ENCODE results near the gene TCEAL3.
A peak's percentile ranks its signal among the peaks of the same experiment; 100 is the strongest.
"Not testable (repeated sequence)": the region's sequence is repeated elsewhere in the genome, so short reads cannot be mapped to it uniquely, and the experiment has no call there.

The TCEAL3 gene, protein sequence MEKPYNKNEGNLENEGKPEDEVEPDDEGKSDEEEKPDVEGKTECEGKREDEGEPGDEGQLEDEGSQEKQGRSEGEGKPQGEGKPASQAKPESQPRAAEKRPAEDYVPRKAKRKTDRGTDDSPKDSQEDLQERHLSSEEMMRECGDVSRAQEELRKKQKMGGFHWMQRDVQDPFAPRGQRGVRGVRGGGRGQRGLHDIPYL

DNA sequence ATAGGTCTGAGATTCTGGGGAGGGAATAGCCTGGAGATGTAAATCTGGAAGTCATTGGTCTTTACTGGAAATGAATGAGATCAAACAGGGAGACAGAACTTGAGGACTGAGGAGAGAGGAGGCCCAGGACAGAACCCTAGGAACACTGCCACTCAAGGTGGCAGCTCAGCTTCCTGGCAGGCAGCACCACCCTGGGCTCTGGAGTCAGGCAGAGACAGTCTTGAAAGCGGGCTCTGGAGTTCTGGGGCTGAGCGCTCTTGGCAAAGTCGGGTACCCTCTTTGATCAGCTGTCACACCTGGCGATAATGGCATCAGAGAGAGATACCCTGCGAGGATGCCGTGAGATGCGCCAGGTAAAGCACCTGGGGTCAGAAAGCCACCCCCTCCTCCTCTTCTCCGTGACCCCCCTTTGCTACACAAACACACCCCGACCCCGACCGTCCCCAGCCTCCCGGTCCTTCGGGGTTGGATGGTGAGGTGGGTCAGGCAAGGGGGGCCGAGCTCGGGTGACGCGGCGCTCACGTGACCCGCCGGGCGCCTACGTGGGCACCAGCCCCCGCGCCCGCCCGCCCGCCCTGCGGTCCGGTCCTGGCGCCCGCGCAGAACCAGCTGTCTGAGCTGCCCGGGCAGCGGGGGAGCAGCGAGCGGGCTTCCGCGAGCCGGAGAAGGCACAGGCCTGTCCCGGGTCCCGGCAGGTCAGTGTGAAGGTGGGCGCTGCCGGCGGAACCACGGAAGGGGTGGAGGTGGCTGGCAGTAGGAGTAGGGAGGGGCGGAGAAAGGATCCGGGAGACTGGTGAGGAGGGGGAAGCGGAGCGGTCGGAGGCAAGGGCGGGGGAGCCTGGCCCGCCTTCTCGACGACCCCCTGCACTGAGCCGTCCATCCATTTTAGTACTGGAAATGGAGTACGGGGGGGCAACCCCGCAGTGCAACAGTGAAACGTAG lies at the start of gene TCEAL3:
TCEAL3 (plus strand) TSS at position 600 of the 942 bp plus-strand sequence. CDS start 1,102 bp downstream, outside the sequence.
- DNase-seq (ENCODE audit: low spot score), result peak; percentile 58

DNA sequence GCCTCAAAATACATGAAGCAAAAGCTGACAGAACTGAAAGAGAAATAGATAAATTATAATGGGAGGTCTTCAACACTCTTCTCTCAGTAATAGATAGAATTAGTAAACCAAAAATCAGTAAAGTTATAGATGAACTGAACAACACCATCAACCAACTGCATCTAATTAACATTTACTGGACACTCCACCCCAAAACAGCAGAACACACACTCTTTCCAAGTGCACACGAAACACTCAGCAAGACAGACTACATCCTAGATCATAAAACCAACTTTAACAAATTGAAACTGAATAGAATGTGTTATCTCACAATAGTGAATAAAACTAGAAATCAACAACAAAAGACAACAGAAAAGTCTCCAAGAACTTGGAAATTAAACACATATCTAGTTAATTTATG lies 47.5 kb upstream of the TCEAL3 start:
- no peak for DNase-seq (ENCODE audit: low spot score)

DNA sequence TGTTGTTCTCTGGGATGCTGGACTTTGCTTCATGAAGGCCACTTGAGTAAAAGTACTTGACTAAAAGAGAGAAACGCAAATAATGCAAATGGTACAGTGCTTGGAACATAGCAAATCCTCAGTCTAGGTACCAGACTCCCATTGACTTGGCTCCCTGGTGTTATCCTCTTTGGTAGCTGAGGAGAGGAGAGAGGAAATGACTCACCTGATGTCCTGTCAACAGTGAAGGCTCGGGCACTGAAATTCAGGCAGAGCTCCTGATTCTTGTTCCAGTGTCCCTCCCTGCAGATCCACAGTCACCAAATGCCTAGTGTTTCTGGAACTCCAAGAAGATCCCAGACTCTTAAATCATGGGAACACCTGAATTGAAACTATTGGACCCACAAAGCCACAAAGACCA lies 45.0 kb upstream of the TCEAL3 start:
- DNase-seq (ENCODE audit: low spot score), result no peak

DNA sequence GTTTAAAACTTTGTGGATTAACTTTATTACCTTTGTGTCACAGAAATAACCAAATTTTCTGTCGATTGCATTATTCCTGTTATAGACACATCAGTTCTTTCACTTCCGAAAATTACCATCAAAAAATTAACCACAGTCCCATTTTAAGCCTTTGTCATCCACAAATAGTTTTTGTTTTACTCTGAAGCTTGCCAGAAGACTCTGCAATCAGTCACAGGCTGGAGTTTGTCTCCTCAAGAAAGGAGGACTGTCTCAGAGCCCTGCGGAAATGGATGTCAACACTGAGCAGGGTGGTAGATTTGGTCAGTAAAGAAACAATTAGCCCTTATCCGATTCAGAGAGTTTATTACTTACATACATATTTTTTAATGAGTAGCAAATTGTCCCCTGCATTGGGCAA lies 42.6 kb upstream of the TCEAL3 start:
- no peak for DNase-seq (ENCODE audit: low spot score)

DNA sequence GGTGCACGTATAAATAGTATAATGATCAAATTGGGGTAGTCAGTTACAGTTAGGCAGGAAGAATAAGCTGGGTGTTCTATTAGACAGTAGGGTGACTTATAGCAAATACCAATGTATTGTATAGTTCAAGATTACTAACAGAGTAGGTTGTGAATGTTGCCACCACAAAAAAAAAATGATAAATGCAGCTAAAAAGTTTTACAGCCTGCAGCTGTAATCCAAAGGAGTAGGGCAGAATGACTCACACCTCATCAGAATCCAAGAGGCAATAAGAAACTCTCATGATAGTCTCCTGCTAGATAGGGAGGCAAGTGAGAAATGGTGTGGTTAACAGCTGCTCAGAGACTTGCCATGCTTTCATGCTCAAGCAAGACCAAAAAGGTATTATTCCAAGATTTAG lies 42.0 kb upstream of the TCEAL3 start:
- DNase-seq (ENCODE audit: low spot score), result no peak

DNA sequence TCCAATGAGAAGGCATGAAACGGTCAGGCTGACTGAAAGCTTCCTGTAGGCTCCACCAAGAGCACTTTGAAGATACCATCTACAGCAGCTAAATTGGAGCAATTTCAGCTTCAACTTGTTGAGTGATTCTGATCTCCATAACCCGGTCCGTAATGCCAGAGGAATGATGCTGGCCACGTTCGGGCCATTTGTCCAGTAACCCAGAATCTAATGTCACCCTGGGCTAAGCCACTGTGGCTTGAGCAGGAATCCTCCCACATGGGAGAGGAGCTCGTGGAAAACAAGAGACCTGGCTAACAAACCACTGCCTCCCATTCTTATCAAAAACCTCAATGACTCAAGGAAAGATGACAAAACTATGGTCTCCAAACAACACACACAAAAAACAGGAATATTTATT lies 36.6 kb upstream of the TCEAL3 start:
- DNase-seq (ENCODE audit: low spot score), result no peak

DNA sequence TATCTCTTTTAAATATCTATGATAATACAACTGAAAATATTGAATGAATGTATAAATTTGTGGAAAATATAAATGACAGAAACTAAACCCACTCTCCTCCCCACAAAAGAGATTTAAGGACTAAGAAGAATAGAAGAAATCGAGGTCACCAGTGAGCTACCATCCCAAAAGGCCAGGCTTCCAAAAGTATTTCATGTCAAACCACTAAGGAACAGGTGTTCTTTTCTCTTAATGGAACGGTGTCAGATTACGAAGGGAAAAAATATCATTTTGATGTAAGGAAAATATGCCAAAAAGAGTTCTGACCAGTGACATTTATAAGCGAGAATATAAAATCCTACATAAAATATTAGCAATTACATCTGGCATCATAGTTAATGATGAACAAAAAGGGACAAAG lies 36.0 kb upstream of the TCEAL3 start:
- no peak for DNase-seq (ENCODE audit: low spot score)

DNA sequence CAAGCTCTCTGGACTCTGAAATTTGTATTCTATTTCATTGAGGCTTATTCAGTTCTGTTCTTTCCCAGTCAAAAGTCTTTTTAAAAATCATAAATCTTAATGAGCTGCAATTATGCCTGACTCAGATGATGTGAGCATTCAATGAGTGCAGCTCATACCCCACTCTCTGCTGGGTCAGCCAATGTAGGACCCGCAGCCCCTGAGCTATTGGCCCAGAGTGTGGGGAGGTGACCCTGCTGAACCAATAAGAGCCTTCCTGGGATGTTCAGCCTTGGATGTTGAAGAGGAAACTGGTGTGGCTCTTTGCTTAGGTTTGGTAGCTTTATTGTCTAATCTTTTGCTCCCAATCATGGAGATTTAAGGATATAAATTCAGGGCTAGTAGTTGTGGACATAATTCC lies 34.6 kb upstream of the TCEAL3 start:
- no peak for DNase-seq (ENCODE audit: low spot score)

DNA sequence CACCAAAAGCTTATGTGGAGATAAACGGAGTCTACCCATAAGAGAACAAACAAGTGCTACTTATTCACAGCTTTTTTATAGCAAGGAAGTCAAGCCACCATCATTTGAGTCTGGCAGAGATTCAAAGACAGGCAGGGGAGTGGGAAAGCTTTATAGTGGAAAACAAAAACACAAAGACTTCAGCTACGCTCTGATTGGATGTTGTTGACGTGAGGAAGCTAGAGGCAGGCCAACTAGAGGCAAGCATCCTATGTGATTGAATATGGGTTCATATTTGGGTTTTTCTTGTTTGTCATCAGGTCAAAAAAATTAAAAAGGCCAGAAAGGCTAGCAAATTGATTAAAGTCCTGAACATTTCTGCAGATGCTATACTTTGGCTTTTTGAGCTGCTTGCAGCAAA lies 23.2 kb upstream of the TCEAL3 start:
- DNase-seq (ENCODE audit: low spot score), result peak; percentile 24

DNA sequence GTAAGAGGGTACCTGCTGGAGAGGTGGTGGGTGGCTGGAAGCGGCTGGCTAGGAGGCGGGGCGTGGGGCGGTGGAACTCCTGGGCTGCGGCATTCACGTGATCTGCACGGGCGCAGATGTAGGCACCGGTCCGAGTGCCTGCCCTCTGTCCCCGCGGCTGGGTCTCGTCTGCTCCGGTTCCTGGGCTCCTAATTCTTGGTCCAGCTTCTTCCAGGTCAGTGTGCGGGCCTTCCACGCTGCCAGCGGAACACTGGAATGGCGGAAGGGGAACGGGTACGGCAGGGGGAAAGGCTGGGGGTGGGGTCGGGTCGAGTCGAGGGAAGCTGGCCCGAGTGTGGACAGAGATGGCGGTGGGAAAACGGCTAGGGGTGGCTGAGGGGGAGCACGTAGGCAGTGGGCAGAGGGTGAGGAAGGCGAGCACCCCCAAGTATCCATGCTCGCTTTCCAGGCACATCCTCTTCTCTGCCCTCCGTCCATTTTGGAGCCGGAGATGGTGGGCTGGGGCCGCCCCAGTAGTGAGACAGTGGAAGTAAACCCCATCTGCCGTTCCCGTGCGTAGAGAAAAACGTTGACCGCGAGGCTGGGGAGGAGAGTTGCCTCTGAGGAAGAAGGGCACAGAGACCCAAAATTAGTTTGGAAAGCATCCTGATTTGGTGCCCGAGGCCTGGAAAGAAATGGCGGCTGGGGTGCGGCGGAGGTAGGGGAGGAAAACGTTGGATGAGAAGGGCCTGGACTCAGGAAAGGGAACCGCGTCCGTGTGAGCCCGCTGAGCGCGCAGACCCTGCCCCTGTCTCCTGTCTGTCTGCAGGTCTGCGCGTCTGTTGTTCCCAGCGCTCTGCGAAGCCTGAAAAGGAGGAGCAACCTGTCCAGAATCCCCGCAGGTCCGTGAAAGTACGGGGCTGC lies 22.1 kb upstream of the TCEAL3 start, which contains the start of gene TCEAL4:
TCEAL4 (plus strand) TSS at position 105 of the 903 bp plus-strand sequence. CDS start 1,161 bp downstream, outside the sequence.
- peak; percentile 63 for DNase-seq (ENCODE audit: low spot score)

DNA sequence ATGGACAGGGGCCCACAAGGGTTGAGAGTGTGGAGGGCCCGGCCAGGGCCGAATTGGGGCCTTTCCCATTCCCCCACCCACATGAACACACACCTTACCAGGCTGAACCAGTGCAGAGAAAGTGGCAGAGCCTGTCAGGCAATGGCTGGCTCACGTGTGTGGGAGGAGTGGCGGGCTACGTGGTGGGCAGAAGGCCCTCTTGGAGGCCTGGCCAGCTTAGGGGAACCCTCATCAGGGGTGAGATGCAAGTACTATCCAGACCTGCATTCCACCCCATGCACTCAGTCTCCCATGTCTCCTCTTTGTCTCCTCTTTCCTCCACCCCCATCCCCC lies 21.5 kb upstream of the TCEAL3 start:
- peak; percentile 18 for DNase-seq (ENCODE audit: low spot score)

DNA sequence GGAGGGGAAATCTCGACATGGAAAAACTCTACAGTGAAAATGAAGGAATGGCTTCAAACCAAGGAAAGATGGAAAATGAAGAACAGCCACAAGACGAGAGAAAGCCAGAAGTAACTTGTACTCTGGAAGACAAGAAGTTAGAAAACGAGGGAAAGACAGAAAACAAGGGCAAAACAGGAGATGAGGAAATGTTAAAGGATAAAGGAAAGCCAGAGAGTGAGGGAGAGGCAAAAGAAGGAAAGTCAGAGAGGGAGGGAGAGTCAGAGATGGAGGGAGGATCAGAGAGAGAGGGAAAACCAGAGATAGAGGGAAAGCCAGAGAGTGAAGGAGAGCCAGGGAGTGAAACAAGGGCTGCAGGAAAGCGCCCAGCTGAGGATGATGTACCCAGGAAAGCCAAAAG lies 21.1 kb upstream of the TCEAL3 start:
- DNase-seq (ENCODE audit: low spot score), result no peak

DNA sequence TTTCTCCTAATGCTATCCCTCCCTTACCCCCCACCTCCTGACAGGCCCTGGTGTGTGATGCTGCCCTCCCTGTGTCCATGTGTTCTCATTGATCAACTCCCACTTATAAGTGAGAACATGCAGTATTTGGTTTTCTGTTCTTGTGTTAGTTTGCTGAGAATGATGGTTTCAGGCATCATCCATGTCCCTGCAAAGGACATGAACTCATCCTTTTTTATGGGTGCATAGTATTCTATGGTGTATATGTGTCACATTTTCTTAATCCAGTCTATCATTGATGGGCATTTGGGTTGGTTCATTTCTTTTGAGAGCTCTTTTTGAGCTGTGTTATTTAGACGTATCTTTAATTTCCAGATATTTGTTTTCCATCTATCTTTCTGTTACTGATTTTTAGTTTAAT lies 15.5 kb upstream of the TCEAL3 start:
- not testable (repeated sequence) for DNase-seq (ENCODE audit: low spot score)

DNA sequence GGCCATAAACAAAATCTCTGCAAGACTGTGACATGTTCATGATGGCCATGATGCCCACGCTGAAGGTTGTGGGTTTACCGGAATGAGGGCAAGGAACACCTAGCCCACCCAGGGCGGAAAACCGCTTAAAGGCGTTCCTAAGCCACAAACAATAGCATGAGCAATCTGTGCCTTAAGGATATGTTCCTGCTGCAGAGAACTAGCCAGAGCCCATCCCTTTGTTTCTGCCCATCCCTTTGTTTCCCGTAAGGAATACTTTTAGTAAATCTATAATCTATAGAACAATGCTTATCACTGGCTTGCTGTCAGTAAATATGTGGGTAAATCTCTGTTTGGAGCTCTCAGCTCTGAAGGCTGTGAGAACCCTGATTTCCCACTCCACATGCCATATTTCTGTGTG lies 12.6 kb upstream of the TCEAL3 start:
- not testable (repeated sequence) for DNase-seq (ENCODE audit: low spot score)

DNA sequence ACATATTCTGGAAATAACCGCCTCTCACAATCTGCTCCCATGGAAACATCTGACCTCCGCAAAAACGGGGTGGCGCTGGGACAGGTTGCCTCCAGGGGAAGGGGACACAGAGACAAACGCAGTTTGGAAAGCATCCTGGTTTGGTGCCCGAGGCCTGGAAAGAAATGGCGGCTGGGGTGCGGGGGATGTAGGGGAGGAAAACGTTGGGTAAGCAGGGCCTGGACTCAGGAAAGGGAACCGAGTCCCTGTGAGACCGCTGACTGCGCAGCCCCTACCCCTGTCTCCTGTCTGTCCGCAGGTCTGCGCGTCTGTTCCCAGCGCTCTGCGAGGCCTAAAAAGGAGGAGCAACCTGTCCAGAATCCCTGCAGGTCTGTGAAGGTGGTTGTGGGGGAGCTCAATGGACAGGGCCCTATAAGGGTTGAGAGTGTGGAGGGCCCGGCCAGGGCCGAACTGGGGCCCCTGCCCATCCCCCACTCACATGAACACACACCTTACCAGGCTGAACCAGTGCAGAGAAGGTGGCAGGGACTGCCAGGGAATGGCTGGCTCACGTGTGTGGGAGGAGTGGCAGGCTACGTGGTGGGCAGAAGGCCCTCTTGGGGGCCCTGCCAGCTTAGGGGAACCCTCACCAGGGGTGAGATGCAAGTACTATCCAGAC lies 672 bp downstream of the TCEAL3 start:
- DNase-seq (ENCODE audit: low spot score), result no peak

DNA sequence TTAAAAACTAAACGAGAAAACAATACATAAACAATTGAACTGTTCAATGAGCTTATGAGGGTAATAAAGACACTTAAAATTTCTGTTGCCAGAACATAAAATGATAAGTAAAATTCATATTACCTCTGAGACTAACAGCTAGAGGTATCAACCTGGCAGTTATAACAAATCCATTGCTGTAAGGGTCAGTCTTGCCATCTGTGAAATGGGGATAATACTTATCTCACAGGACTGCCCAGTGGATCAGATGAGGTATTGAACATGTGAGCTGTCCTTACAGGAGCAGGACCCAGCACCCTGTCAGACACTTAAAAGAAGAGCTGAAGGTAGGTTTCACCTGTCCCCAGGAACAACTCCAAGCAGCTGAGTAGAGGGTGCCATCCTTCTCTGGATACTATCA lies 2.5 kb downstream of the TCEAL3 start:
- DNase-seq (ENCODE audit: low spot score), result no peak

DNA sequence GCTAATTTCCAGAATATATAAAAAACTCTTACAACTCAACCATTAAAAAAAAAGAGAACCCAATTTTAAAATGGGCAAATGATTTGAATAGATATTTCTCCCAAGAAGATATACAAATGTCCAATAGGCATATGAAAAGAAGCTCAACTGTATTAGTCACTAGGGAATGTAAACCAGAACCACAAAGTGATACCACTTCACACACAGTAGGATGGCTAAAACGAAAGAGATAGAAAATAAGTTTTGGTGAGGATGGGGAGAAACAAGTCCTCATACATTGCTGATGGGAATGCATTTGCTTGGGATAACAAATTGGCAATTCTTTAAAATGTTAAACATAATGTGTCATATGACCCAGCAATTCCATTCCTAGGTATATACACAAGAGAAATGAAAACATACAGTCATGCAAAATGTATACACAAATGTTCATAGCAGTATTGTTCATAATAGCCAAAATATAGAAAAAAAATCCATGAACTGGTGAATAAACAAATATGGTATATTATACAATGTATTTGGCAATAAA lies 5.7 kb downstream of the TCEAL3 start:
- no peak for DNase-seq (ENCODE audit: low spot score)

DNA sequence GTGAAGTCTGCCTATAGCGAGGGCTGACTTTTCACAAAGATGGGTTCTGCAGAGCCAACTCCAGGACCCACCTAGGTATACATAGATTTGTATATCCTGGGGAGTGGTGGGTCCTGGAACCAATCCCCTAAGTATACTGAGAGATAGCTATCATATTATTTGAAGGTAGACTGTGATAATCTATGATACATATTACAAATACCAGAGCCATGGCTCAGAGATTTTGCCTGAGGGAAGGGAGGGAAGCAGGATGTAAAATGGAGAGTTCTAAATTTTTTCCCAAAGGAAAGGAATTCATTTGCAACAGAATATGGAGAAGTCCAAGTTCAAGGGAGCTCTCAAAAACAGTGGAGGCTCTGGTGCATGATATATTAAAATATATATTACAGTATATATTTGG lies 7.2 kb downstream of the TCEAL3 start:
- no peak for DNase-seq (ENCODE audit: low spot score)

DNA sequence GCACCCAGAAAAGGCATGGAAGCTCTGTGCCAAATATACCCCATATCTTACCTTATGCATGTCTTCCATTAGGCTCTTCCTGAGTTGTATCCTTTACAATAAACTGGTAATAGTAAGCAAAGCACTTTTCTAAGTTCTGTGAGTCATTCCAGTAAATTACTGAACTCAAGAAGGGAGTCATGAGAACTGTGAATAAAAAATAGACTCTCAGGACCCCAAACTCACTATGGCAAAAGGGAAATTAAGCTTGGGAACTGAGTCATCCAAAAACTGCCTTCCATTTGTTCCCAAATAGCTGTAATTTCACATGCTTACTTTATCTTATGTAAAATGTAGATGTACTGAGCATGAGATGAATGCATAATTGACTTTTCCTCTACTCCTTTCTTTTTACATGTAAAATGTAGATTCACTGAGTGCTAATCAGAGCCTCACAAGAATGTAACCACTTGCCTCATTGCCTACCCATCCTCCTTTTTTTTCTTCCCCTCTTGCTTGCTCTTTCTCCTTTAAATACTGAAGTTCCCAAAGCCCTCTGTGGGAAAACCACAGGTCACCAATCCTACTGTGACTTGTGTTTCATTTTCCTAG lies 8.1 kb downstream of the TCEAL3 start:
- DNase-seq (ENCODE audit: low spot score), result no peak

DNA sequence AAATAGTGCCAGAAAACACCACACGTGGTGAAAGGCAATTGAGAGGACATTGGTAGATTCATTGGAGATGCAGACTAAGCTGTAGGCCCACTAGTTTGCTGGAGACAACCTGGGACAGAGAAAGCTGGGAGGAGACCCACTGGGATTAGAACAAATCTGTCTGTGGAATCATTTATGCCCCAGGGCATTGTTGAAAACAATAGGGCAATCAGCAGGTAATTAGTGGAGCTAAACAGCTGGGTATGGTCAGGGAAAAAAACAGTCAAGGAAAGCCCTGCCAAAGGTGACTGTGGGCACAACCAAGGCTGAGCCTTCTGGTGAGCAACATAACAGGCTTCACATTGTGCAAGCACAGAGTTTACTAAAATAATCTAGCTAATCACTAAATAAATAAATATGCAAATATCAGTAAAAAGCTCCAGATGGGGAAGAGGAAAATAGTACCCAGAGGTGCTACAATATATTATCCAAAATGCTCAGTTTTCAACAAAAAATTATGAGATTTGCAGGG lies 9.0 kb downstream of the TCEAL3 start:
- no peak for DNase-seq (ENCODE audit: low spot score)

DNA sequence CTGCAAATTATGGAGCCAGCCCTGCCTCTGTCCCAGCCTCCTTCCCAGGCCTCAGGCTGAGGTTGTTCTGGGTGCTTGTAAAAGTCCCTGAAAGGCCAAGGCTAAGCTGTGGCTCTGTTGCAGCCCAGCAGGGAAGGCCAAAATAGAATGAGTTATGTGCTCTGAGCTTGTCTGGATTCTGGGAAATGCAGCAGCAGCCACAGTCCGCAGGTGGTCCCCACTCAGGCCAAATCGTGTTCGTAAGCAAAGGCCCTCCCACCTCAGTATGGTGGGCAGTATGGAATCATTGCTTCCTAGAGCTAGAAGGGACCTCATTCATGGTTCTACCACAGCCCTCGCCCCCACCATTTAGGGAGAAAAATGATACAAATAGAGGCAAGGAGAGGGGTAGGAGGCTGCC lies 16.3 kb downstream of the TCEAL3 start:
- no peak for DNase-seq (ENCODE audit: low spot score)

Measured in globus pallidus (tissue), 1 donor.